ENCODE results near the gene RNF187.

GRCh38 chr1:228440761-228441500 is 46.3 kb upstream of the RNF187 start:
- TF ChIP-seq CTCF (IDR thresholded peaks at IDR 0.05) (no peak), POLR2A (IDR thresholded peaks at IDR 0.05) (no peak)
